NCI-H1930 (cell line): Measurements from ENCODE around the gene GALNT10.

Experiments
- DNase-seq, 2 experiments: peaks; one replicate each; lab custom pipeline; 2025; lab: John Stamatoyannopoulos, UW

Gene GALNT10

DNA sequence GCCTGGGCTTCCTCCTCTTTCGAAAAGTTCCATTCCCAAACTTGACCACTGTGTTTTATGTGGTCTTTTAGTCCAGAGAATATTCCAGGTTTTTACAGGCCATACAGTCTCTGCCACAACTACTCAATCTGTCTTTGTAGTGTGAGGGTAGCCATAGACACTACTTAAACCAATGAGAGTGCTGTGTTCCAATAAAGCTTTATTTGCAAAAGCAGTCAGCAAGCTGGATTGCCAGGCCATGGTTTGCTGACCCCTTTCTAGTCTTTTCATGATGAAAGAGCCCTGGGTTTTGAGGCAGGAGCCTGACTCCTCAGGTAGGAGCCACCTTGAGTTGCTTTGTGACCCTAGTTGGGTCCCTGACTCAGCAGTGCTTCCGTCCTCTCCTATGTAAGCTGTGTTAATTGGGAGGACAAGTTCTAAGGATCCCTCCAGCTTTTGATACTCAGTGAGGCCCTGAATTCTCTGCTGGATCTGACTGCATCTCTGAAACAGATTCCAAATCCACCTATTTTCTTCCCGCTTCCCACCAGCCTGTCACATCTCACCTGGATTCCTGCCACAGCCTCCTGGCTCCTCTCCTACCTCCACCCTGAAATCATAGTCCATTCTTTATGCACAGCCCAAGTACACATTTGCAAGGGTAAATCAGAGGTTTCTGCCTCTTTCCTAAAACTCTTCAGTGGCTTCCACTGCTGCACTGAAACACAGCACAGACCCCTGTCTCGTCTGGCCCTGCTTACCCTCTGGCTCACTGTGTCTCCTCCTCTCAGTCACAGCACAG is 13.5 kb downstream of the GALNT10 start:
- no peak for DNase-seq

GRCh38 chr5:154205441-154206117 is 15.0 kb downstream of the GALNT10 start:
- DNase-seq = no peak

DNA sequence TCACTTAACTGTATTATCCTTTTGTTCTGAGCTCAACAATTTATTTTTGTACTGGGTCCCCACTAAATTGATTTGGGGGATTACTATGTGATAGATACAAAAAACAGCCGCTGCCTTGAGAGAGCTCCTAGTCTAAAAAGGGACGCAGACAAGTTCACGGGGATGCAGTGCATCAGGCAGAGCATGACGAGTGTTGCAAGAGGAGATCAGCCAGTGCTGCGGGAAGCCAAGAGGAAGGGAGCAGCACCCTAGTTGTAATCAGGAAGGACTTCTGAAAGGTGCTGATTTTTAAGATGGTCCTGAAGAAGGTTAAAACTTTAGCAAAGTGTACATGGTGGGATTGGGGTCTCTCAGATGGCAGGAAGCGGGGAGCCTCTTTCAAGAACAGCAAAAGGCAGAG is 15.8 kb downstream of the GALNT10 start:
- DNase-seq = no peak

GRCh38 chr5:154207204-154207603 is 16.7 kb downstream of the GALNT10 start:
- no peak for DNase-seq

- DNase-seq = no peak
Observed at GRCh38 chr5:154209591-154210081, 19.1 kb downstream of the GALNT10 start.

DNA sequence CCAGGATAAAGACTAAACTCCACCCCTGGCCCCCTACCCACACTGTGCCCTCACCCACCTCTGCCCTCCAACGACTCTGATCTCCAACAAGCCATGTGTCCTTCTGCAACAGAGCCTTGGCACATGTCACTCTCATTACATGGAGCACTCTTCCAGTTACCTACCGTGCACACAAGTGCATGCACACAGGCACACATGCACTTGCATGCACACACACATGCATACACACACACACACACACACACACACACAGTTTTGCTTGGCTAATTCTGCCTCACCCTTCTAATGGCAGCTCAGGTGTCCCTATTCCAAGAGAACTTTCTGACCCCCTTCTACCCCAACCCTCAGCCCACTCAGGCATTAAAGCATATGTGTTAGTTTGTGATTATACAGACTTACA is 19.6 kb downstream of the GALNT10 start:
- DNase-seq = no peak

DNA sequence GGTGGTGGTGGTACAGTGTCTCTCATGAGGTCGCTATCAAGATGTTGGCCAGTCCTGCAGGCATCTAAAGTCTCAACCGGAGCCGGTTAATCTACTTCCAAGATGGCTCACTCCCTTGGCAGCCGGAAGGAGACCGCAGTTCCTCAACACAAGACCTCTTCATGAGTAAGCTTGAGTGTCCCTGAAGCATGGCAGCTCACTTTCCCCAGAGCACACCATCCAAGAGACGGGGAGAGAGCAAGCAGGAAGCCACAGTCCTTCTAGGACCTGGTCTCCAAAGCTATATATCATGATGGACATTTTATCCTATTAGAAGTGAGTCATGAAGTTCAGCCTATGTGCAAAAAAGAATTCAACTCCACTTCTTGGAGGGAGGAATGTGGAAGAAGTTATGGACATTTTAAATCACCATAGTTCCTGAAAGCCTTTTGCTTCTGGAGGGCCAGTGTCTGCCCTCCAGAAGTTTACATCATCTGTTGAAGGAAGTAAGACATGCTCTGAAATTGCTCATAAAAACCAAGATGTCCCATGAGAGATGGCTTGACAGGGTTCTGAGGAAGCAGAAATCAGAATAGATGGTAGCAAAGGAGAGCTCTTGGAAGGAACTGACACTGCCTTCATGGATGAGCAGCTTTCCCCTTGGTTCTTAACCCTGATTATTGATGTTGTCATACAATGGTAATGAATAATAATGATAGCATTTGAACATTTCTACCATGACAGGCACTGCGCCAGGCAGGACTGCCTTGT is 21.3 kb downstream of the GALNT10 start:
- DNase-seq = no peak

DNA sequence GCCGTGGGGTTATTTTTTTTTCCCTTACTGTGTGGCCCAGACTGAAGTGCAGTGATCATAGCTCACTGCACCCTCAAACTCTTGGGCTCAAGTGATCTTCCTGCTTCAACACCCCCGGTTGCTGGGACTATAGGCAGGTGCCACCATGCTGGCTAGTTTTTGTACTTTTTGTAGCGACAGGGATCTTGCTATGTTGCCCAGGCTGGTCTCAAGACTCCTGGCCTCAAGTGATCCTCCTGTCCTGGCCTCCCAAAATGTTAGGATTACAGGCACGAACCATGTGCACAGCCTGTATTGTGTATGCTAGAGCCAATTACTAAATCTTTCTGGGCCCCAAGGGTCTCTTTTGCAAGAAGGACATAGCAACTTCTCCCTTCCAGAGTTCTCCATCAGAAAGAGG is 23.1 kb downstream of the GALNT10 start:
- no peak for DNase-seq

- DNase-seq = no peak
Observed at GRCh38 chr5:154214371-154215106, 24.0 kb downstream of the GALNT10 start.

DNA sequence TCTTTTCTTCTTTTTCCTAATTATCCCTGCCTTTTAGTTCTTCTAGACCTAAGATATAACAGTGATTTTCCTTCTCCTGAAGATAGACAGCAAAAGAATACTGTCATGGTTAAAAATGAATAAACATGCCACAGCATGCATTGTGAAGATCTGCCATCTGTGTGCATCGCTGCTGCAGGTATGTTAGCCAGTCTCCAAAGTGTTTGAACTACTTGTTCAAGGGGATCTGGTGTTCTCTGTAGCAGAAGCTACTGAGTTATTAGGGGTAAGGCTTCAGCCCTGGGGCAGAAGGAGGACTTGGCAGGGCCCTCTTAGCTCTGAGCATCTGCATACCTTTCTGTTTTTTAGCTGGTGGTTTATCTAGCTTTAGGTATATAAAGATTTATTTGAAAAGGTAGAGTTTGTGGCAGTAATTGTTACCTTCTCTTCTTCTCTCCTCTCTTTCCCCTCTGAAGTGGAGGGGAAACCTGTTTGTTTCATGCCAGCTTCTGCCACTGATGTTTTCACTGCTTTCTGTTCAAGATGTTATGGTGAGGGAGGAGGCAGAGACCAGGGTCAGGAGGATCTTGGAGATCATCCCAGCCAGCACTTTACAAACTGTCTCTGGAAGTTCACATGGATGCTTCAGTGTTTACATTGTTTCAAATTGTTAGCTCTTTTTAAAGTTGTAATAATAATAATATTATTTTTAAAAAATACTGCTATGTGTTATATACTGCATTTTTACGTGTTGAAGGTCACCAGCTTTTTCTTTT is 25.2 kb downstream of the GALNT10 start:
- DNase-seq = no peak

- no peak for DNase-seq
Observed at GRCh38 chr5:154217462-154217861, 26.9 kb downstream of the GALNT10 start.

- no peak for DNase-seq
Observed at GRCh38 chr5:154218786-154219185, 28.3 kb downstream of the GALNT10 start.

- DNase-seq = no peak
Observed at GRCh38 chr5:154220625-154221024, 30.1 kb downstream of the GALNT10 start.

GRCh38 chr5:154221371-154221896 is 30.9 kb downstream of the GALNT10 start:
- no peak for DNase-seq

DNA sequence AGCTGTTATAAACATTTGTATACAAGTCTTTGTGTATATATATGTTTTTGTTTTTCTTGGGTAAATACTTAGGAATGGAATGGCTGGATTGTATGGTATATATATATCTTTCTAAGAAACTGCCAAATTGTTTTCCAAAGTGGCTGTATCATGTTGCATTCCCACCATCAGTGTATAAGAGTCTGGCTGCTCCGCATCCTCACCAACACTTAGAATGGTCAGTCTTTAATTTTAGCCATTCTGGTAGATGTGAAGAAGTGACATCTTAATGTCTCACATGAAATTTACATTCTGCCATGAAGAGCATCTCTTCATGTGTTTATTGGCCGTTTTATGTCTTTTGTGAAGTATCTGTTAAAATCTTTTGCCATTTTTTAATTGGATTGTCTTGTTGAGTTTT is 31.9 kb downstream of the GALNT10 start:
- no peak for DNase-seq

GRCh38 chr5:154223320-154223719 is 32.8 kb downstream of the GALNT10 start:
- DNase-seq = no peak

DNA sequence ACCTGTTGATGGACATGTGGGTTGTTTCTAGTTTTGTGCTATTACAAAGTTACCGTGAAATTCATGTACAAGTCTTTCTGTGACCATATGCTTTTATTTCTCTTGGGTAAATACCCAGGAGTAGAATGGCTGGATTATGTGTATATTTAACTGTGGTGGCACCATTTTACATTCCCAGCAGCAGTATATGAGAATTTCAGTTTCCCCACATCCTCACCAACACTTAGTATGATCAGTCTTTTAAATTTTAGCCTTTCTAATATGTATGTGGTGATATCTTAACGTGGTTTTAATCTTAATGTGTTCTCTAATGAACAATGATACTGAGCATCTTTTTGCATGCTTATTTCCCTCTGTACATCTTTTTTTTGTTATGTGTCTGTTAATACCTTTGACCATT is 36.6 kb downstream of the GALNT10 start:
- DNase-seq = no peak

DNA sequence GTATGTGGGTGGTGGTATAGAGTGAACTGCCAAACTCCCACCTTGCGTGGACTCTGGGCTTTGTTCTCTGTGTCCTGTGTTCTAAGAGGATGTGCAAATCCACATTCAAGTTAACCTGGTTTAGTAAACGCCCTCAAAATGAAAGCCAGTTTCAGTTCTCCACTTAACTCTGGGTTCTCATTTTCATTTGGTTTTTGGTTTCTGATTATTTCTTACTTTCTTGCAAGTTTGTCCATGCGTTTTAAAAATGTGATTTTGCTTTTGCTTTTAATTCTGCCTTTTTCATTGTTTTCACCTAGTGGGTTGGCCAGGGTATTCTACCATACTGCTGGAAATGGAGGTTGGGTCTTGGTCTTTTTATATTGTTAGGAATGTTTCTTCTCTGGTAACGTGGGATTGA is 38.2 kb downstream of the GALNT10 start:
- DNase-seq = no peak

DNA sequence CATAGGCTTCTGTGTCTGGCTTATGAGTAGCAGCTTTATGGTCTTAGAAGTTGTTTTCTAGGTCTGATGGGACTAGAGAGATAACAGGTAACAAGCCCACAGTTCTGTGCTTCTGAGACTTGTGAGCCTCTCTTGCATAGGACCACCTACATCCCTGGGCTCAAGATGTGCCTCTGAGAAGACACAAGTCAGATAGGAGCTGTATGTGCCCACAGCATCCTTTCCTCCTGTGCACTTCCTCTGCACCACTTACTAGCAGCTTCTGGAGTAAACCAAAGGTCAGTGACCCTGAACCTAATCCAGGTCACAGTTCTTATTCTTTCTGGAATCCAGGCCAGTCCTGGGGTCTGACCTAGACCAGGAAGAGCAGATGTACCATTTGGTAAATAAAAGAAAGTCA is 40.0 kb downstream of the GALNT10 start:
- no peak for DNase-seq

DNA sequence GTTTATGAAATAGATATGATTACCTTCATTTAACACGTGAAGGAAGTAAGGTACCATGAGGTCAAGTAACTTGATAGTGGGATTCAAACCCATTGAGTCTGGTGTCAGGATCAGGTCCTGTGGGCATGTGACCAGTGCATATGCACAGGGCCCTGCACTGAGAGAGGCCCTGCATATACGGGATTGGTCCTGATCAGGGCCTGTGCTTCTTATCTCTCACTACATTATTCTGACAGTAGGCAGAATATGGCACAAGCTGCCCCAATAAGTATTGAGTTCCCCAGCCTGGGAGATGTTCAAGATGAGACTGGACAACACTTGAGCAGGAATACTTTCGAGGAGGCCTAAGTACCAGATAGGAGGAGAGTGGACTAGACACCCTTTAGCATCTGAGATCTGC is 44.0 kb downstream of the GALNT10 start:
- no peak for DNase-seq

DNA sequence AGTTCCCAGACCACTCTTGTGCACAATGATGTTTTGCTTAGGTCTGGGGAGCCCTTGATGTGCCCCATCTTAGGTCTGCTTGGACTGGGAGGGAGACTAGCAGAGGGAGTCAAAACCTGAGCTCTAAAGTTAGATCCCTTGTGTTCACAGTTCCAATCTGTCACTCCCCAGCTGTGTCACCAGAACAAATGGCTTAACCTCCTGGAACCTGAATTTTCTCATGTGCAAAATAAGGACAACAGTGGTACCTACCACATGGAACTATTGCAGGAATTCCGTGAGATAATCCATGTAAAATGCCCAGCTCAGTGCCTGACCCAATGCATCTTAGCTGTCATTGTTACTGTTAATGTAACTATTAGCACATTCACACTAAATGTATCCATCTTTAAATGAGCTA is 45.5 kb downstream of the GALNT10 start:
- no peak for DNase-seq
